HepG2 (cell line): ENCODE data around the gene PCOLCE2. TPM values are rescaled to one million over a fixed set of nuclear protein-coding genes. Genes with fewer than 3 reads are reported as not detected.
A peak's percentile ranks its signal among the peaks of the same experiment; 100 is the strongest.

Experiments used
- ARID3A ChIP-seq: IDR thresholded peaks from 2 replicates; pipeline ENCODE4 v1.6.1; 2012; ENCODE audit warnings: low read depth, low read length, improper control_type of control experiment
- CAMTA2 ChIP-seq: sonication (generic); formaldehyde crosslinking; IDR thresholded peaks from 2 replicates; pipeline ENCODE4 v1.4.0; 2020; ENCODE audit warnings: mild to moderate bottlenecking, missing genetic modification reagents, borderline replicate concordance
- CCAR2 ChIP-seq: fragments of 200-400 bp; formaldehyde crosslinking; optimal IDR thresholded peaks from 2 replicates; pipeline ENCODE3; 2018; ENCODE audit warnings: low read depth, mild to moderate bottlenecking, low read length, moderate library complexity
- GABPA ChIP-seq, 2 experiments: IDR thresholded peaks; 2 replicates each; pipeline ENCODE4 v1.6.1; 2011 to 2016; ENCODE audit warnings: low read depth in 2 of 2, low read length in 1 of 2, missing biosample characterization in 1 of 2, missing genetic modification characterization in 1 of 2
- GLI4 ChIP-seq: sonication (generic); formaldehyde crosslinking; IDR thresholded peaks from 2 replicates; pipeline ENCODE4 v1.5.1; 2020; ENCODE audit warnings: missing genetic modification reagents, mild to moderate bottlenecking, moderate library complexity, borderline replicate concordance
- HNF1B ChIP-seq: sonication (generic); formaldehyde crosslinking; IDR thresholded peaks from 2 replicates; pipeline ENCODE4 v1.5.1; 2020; ENCODE audit warnings: mild to moderate bottlenecking, moderate library complexity, missing genetic modification reagents
- PBX2 ChIP-seq: IDR thresholded peaks from 2 replicates; pipeline ENCODE4 v1.6.1; 2016; ENCODE audit warnings: control low read depth
- RBFOX2 ChIP-seq: fragments of 200-400 bp; formaldehyde crosslinking; IDR thresholded peaks from 2 replicates; pipeline ENCODE4 v1.6.1; 2017; ENCODE audit warnings: low read depth, mild to moderate bottlenecking, low read length
- SAFB2 ChIP-seq: sonication (generic); formaldehyde crosslinking; IDR thresholded peaks from 2 replicates; pipeline ENCODE4 v1.5.1; 2020; ENCODE audit warnings: missing genetic modification reagents, low read depth, mild to moderate bottlenecking, borderline replicate concordance
- SMAD9 ChIP-seq: sonication (generic); formaldehyde crosslinking; IDR thresholded peaks from 2 replicates; pipeline ENCODE4 v1.5.1; 2020; ENCODE audit warnings: mild to moderate bottlenecking, missing genetic modification reagents
- ZHX2 ChIP-seq, 2 experiments: sonication (generic) in 1 of 2; formaldehyde crosslinking in 1 of 2; IDR thresholded peaks; 2 replicates each; pipeline versions ENCODE4 v1.6.1 to v1.9.0; 2014 to 2022; ENCODE audit warnings: antibody characterized with exemption in 1 of 2, borderline replicate concordance in 1 of 2, inconsistent platforms in 1 of 2, low read depth in 1 of 2, missing genetic modification reagents in 1 of 2
- ZNF598 ChIP-seq: sonication (generic); formaldehyde crosslinking; IDR thresholded peaks from 2 replicates; pipeline ENCODE4 v1.5.1; 2020; ENCODE audit warnings: mild to moderate bottlenecking, missing genetic modification reagents, borderline replicate concordance
- ZNF629 ChIP-seq: sonication (generic); formaldehyde crosslinking; conservative IDR thresholded peaks from 2 replicates; pipeline ENCODE4 v1.5.0; 2020; ENCODE audit warnings: missing genetic modification reagents
- ZNF773 ChIP-seq: sonication (generic); formaldehyde crosslinking; IDR thresholded peaks from 2 replicates; pipeline ENCODE4 v1.4.0; 2020; ENCODE audit warnings: missing genetic modification reagents, borderline replicate concordance
- ZSCAN31 ChIP-seq: sonication (generic); formaldehyde crosslinking; IDR thresholded peaks from 2 replicates; pipeline ENCODE4 v1.5.0; 2020; ENCODE audit warnings: low read depth, mild to moderate bottlenecking, missing genetic modification reagents
- polyA plus RNA-seq, 8 experiments: library from polyadenylated mRNA; depleted of rRNA in 3 of 8; stranded (reverse) in 7 of 8; unstranded in 1 of 8; fragments of >200 nt; fragmentation: Illumina TruSeq in 4 of 8; extraction: Trizol in 4 of 8; gene quantifications; 2 replicates each; pipeline versions ENCODE4 v1.2.1 to v1.2.3, GENCODE V29; 2011 to 2016; ENCODE audit warnings: low read depth in 4 of 8, missing spikeins in 1 of 8, mixed read lengths in 1 of 8; ENCODE audit not compliant: insufficient read depth in 1 of 8
- total RNA-seq, 5 experiments: library from RNA; depleted of rRNA; stranded (reverse); fragments of >200 nt; fragmentation: Illumina TruSeq; extraction: Trizol; gene quantifications; 2 replicates each; pipeline ENCODE4 v1.2.3, GENCODE V29; 2016; ENCODE audit warnings: low read depth in 1 of 5

PCOLCE2 gene
- total and polyA plus RNA-seq, 2 of the 13 experiments (the other 11 are each of a cell fraction or from before 2014, with no cell fraction given), result 0.71 to 2.0 TPM

- TF ChIP-seq CCAR2 (no peak), HNF1B (no peak; the same call in 1 of the 2 replicates), SAFB2 (CRISPR knock-in tag) (peak; percentile 85; the same call in 1 of the 2 replicates), PBX2 (CRISPR knock-in tag) (no peak), GLI4 (CRISPR knock-in tag) (peak; percentile 54; the same call in 1 of the 2 replicates), GABPA (IDR thresholded peaks at IDR 0.05; ENCODE audit: low read depth, low read length) (no peak), GABPA (CRISPR knock-in tag; IDR thresholded peaks at IDR 0.05; ENCODE audit: low read depth) (no peak), ZNF598 (CRISPR knock-in tag) (no peak), ARID3A (no peak), ZNF773 (CRISPR knock-in tag) (peak; percentile 28; the same call in 1 of the 2 replicates), ZNF629 (CRISPR knock-in tag) (peak; percentile 21; the same call in 1 of the 2 replicates), CAMTA2 (CRISPR knock-in tag) (no peak), RBFOX2 (no peak), SMAD9 (no peak), ZSCAN31 (CRISPR knock-in tag) (peak; percentile 79; the same call in 1 of the 2 replicates), ZHX2 (IDR thresholded peaks at IDR 0.05; ENCODE audit: low read depth) (no peak), ZHX2 (CRISPR knock-in tag; IDR thresholded peaks at IDR 0.05; ENCODE audit: borderline replicate concordance) (no peak)
Observed at GRCh38 chr3:142888481-142889211, at the start of gene PCOLCE2 (continued).
